ENCODE measurements around the gene GPX5.
"Not testable (repeated sequence)": the region's sequence is repeated elsewhere in the genome, so short reads cannot be mapped to it uniquely, and the experiment has no call there.

Gene GPX5, protein sequence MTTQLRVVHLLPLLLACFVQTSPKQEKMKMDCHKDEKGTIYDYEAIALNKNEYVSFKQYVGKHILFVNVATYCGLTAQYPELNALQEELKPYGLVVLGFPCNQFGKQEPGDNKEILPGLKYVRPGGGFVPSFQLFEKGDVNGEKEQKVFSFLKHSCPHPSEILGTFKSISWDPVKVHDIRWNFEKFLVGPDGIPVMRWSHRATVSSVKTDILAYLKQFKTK

DNA sequence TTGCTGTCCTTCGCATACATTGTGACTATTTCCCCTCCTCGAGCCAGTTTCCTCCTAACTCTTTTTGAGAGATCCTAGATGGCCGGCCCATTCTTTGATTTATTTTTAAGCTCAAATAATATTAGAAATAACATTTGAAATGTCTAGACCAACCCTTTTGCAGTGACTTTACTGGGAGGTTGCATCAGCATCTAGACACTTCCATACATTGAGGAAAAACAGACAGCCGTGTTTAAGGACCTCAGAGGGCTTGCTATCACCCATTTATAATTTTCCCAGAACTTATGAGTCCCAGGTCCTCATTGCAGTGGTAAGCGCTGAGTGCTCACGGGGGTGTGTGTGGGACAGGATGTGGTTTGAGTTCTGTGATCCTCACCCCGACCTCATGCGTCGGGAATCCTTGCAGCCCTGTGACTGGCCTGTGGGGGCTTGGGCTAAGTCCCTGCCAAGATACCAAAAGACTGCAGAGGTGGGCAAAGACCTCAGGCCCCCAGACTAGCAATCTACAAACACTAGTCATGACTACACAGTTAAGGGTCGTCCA is at the start of gene GPX5:
Gene GPX5 (plus strand): TSS at position 386 of the 544 bp plus-strand sequence. CDS start 133 bp downstream, at position 519.
- peak; percentile 15 for DNase-seq

GRCh38 chr6:28478518-28478917 is 47.2 kb upstream of the GPX5 start:
- peak; percentile 1 for DNase-seq

DNA sequence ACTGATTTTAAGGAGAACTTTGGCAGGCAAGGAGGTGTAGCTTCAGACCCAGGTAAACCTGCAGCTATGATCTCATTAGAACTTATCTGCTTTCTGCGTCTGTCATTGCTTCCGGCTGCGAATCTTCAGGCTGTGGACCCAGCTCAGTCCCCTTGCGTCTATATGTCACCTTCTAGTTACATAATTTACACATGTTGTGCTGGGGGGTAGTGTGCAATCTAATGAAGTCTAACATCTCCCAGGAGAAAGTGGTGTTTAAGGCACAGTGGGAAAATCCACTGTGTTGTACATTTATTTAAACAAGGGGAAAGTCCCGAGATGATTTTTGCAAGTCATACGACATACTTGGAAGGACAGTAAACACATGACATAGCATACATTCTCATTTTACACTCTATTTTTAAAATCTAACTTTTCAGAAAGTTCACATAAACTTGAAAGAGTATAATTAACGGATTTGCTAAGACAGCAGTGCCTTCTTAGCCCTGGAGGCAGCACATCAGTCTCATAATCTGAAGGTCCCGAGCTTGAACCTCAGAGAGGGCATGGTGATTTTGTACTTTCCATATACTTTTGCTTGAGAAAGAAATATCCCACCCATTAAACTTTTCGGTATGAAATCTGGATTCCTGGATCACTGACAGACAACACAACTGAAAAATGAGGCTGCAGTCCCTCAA is 45.3 kb upstream of the GPX5 start:
- no peak for DNase-seq

DNA sequence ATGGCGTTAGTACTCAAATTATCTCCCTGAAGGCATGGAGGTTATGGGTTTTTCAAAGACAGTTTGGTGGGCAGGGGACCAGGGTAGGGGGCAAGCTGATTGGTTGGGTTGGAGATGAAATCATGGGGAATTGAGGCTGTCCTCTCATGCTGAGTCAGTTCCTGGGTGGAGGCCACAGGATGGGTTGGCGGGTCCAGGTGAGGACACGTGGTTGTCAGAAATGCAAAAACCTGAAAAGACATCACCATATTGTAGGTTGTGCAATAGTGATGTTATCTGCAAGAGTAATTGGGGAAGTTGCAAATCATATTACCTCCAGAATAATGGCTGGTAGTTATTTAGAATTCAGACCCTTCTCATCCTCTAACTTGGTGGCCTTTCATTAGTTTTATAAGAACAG is 40.2 kb upstream of the GPX5 start:
- DNase-seq: no peak

GRCh38 chr6:28486533-28486932 is 39.1 kb upstream of the GPX5 start:
- DNase-seq: no peak

- no peak for DNase-seq
These were observed 38.5 kb upstream of the GPX5 start for GRCh38 chr6:28486988-28487742.

DNA sequence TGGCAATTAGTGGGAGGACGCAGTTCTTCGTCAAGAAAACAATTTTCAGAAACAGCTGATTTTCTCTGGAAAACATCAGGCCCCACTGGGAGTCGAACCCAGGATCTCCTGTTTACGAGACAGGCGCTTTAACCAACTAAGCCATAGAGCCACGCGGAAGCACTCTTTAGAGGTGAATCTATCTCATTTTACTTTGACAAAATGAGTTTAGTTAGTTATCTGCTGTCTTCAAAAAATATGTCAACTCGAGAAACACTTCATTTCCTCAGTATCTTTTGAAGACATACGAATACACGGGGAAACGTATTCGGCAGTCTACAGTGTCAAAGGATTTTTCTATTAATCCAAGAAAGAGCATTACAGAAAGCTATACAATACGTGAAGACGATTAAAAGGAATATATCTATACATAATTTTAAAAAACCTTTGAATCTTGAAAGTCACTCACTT is 36.7 kb upstream of the GPX5 start:
- peak; percentile 81 for DNase-seq

- DNase-seq: peak; percentile 82
These were observed 36.1 kb upstream of the GPX5 start for GRCh38 chr6:28489366-28490204.

- DNase-seq: no peak
These were observed 35.3 kb upstream of the GPX5 start for GRCh38 chr6:28490205-28490890.

DNA sequence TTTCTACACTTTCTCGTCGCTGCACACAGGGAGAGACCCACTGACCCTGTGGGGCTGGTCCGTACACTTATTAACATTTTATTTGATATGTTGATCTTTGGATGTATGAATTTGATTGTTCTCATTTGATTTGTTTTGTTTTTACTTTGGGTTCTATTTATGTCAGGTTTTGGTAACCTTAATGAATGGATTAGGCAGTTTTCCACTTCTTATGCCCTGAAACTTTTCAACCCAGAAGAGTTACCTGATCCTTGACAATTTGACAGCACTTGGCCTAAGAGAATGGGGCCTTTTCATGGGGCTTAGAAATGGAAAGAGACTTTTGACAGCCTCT is 33.7 kb upstream of the GPX5 start:
- DNase-seq: no peak

- no peak for DNase-seq
These were observed 29.4 kb upstream of the GPX5 start for GRCh38 chr6:28496099-28496779.

- no peak for DNase-seq
These were observed 28.4 kb upstream of the GPX5 start for GRCh38 chr6:28497306-28497705.

- no peak for DNase-seq
These were observed 27.8 kb upstream of the GPX5 start for GRCh38 chr6:28497893-28498292.

DNA sequence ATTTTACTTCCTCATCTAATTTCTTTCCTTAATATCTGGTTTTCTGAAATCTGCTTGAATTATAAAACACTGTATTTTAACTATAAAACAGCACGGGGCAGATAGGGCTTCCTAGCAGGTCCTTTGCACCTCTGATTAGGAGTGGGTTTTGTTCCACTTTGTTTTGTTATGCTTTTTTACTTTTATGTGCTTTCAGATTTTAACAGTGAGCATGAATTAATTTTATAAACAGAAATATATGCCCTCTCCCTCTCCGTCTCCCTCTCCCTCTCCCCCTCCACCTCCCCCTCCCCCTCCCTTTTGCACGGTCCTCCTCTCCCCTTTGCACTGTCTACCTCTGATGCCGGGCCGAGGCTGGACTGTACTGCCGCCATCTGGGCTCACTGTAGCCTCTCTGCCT is 24.4 kb upstream of the GPX5 start:
- no peak for DNase-seq

GRCh38 chr6:28502136-28502535 is 23.5 kb upstream of the GPX5 start:
- DNase-seq: not testable (repeated sequence)

DNA sequence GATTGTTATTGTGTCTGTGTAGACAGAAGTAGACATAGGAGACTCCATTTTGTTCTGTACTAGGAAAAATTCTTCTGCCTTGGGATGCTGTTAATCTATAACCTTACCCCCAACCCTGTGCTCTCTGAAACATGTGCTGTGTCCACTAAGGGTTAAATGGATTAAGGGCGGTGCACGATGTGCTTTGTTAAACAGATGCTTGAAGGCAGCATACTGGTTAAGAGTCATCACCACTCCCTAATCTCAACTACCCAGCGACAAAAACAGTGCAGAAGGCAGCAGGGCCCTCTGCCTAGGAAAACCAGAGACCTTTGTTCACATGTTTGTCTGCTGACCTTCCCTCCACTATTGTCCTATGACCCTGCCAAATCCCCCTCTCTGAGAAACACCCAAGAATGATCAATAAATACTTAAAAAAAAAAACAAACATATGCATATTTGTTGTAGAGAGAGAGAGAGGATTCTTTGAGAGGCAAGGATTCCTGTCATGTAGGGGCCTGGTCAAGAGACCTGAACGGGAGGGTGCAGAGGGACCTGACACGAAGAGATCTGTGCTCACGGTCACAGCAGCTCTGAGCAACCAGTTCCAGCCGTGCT is 22.9 kb upstream of the GPX5 start:
- not testable (repeated sequence) for DNase-seq

DNA sequence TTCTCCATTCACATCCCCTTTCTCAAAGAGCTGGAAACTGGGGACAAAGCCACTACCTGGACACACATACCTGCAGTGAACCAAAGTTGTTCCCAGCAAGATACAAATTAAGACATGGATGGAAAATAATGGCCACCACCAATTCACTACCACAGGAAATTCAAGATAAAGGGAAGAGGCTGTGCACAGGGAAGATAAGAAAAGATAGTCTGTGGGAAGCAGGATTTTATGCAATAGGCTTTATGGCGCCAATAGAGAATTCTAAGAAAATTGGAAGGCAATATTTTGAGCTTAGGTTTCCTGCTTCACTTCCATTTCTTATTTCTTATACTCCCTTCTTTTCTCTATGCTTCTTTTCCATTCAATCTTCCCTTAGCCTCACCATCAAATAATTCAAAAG is 19.9 kb upstream of the GPX5 start:
- no peak for DNase-seq

- DNase-seq: no peak
These were observed 18.7 kb upstream of the GPX5 start for GRCh38 chr6:28506807-28507475.

DNA sequence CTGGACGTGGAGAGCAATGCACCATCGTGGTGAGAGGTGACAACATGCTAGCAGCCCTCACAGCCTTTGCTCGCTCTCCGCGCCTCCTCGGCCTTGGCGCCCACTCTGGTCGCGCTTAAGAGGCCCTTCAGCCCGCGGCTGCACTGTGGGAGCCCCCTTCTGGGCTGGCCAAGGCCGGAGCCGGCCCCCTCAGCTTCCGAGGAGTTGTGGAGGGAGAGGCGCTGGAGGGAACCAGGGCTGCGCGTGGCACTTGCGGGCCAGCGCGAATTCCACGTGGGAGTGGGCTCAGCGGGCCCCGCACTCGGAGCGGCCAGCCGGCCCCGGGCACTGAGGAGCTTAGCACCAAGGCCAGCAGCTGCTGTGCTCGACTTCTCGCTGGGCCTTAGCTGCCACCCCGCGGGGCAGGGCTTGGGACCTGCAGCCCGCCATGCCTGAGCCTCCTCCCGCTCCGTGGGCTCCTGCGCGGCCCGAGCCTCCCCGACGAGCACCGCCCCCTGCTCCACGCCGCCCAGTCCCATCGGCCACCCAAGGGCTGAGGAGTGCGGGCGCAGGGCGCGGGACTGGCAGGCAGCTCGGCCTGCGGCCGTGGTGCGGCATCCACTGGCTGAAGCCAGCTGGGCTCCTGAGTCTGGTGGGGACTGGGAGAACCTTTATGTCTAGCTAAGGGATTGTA is 13.9 kb upstream of the GPX5 start:
- DNase-seq: no peak

- DNase-seq: not testable (repeated sequence)
These were observed 13.3 kb upstream of the GPX5 start for GRCh38 chr6:28512387-28512786.
